Measurements from ENCODE around the gene SLC28A3.

The SLC28A3 gene

DNA sequence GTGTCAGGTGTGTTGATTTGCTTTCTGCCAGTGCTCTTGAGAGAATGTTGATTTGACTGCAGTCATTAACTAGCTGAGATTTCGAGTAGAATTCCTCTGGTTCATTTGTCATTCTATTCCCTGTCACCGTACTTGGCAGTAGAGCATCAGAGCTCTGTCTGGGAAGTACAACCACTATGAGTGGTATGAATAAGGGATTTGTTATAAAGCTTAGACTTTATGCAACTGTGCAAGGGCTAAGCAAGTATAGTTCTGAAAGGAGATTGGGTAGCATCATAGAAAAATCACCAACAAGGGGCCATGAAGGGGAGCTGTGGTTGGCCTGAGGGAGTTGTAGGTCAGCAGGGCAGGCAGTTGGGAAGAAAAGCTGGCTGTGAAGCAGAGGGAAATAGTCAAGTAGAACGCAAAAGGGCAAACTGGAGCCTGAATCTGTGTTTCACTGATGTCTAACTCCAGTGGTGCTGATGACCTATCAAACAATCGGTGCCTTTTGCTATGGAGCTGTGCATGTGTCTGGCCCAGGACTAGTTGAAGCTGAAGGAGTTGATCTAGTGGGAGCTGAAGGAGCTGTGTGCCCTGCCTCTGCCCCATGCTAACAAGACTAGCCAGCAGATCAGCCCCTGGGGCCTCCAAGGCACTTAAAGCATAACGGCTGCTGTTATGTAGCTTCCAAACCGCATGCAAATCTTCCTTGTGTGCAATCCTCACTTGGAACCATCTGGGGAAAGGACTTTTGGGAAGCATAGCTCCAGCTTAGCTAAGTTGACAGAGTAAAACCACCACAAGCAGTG, 110.0 kb downstream of the SLC28A3 start:
- Histone ChIP-seq H3K36me3 (ENCODE audit: low read depth) (no peaks in the 10 kb centered on the region), H3K9me3 (ENCODE audit: severe bottlenecking) (no peaks in the 10 kb centered on the region), H3K27ac (ENCODE audit: poor library complexity, severe bottlenecking) (no peak overlapping the region), H3K4me1 (ENCODE audit: insufficient read depth, poor library complexity, severe bottlenecking) (no peaks in the 10 kb centered on the region), H3K27me3 (ENCODE audit: insufficient read depth, poor library complexity, severe bottlenecking) (no peaks in the 10 kb centered on the region), H3K4me3 (ENCODE audit: severe bottlenecking) (no peak overlapping the region)
- DNase-seq (ENCODE audit: low spot score) (no peak), ATAC-seq (ENCODE audit: low read depth) (no peak)
- TF ChIP-seq, protein P1, sequence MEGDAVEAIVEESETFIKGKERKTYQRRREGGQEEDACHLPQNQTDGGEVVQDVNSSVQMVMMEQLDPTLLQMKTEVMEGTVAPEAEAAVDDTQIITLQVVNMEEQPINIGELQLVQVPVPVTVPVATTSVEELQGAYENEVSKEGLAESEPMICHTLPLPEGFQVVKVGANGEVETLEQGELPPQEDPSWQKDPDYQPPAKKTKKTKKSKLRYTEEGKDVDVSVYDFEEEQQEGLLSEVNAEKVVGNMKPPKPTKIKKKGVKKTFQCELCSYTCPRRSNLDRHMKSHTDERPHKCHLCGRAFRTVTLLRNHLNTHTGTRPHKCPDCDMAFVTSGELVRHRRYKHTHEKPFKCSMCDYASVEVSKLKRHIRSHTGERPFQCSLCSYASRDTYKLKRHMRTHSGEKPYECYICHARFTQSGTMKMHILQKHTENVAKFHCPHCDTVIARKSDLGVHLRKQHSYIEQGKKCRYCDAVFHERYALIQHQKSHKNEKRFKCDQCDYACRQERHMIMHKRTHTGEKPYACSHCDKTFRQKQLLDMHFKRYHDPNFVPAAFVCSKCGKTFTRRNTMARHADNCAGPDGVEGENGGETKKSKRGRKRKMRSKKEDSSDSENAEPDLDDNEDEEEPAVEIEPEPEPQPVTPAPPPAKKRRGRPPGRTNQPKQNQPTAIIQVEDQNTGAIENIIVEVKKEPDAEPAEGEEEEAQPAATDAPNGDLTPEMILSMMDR (IDR thresholded peaks at IDR 0.05; ENCODE audit: poor library complexity, severe bottlenecking), result no peak

DNA sequence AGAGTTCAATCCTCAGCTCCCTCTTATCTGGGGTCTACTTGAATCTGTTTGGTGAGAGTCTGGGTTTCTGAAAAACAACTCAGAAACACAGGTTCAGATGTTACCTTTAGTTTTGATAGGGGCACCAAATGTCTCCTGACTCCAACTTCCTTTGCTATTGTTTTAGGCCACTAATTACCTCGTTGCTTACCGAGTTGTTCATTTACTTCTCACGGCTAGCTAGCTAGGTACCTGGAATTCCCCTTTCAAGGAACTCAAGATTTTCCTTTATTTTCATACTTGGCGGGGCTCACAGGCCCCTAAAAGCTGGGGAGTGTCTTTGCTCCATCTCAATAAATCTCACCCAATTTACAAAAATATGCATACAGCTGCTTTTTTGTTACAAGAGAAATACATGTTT, 111.4 kb downstream of the SLC28A3 start:
- Histone ChIP-seq H3K4me1 (ENCODE audit: insufficient read depth, poor library complexity, severe bottlenecking) (no peaks in the 10 kb centered on the region), H3K27me3 (ENCODE audit: insufficient read depth, poor library complexity, severe bottlenecking) (no peaks in the 10 kb centered on the region), H3K4me3 (ENCODE audit: severe bottlenecking) (no peak overlapping the region), H3K36me3 (ENCODE audit: low read depth) (no peaks in the 10 kb centered on the region), H3K27ac (ENCODE audit: poor library complexity, severe bottlenecking) (no peak overlapping the region), H3K9me3 (ENCODE audit: severe bottlenecking) (no peaks in the 10 kb centered on the region)
- TF ChIP-seq, protein P1 (IDR thresholded peaks at IDR 0.05; ENCODE audit: poor library complexity, severe bottlenecking), result no peak
- ATAC-seq (ENCODE audit: low read depth) (no peak), DNase-seq (ENCODE audit: low spot score) (no peak)

DNA sequence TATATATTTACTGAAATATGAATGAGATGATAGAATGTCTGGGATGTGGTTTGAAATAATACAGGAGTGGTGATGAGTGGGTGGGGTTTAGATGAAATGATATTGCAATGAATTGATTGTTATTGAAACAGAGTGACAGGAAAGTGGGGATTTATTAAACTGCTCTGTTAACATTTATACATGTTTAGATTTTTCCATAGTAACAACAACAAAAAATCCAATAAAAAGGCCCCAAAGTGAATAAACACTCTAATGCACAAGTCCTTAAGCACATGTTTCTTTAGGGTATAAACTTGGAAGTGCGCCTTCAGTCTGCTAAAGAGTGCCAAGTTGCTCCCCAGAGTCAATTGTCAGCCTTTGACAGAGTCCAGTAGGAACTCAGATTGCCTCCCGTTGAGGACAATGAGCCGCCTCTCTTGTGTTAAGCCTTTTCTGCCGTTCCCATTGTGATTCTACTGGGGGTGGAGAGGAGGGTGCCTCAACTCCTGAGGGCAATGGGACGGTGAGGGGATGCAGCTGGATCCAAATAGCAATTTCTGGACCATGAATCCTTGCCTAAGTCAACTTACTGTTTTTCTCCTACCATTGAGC, 112.3 kb downstream of the SLC28A3 start:
- no peak overlapping the region for H3K4me3 ChIP-seq (ENCODE audit: severe bottlenecking)
- no peak overlapping the region for H3K27ac ChIP-seq (ENCODE audit: poor library complexity, severe bottlenecking)
- ATAC-seq (ENCODE audit: low read depth), result no peak
- DNase-seq (ENCODE audit: low spot score), result no peak
- no peaks in the 10 kb centered on the region for H3K4me1 ChIP-seq (ENCODE audit: insufficient read depth, poor library complexity, severe bottlenecking)
- TF ChIP-seq, protein P1 (IDR thresholded peaks at IDR 0.05; ENCODE audit: poor library complexity, severe bottlenecking), result no peak
- H3K36me3 ChIP-seq (ENCODE audit: low read depth), result no peaks in the 10 kb centered on the region
- no peaks in the 10 kb centered on the region for H3K9me3 ChIP-seq (ENCODE audit: severe bottlenecking)
- H3K27me3 ChIP-seq (ENCODE audit: insufficient read depth, poor library complexity, severe bottlenecking), result no peaks in the 10 kb centered on the region

DNA sequence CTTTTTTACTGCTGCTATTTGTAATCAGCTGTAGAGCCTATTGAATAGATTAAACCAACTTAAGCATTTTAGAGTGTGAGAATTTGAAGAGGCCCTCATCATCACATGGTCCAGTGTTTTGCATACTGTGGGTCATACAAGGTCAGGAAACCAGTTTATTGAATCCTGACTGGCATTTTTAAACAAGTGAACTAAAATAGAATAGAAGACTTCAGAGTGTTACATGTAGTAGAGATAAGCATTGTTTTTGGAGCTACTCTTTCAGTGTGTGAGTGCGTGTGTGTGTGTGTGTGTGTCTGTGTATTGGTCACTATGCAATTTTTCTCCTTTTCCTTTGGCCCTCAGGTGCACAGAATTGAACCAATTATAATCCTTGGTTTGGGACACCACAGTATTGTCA, 114.4 kb downstream of the SLC28A3 start:
- TF ChIP-seq, protein P1 (IDR thresholded peaks at IDR 0.05; ENCODE audit: poor library complexity, severe bottlenecking), result no peak
- Histone ChIP-seq H3K27ac (ENCODE audit: poor library complexity, severe bottlenecking) (no peak overlapping the region), H3K9me3 (ENCODE audit: severe bottlenecking) (no peaks in the 10 kb centered on the region), H3K4me3 (ENCODE audit: severe bottlenecking) (no peak overlapping the region), H3K27me3 (ENCODE audit: insufficient read depth, poor library complexity, severe bottlenecking) (no peaks in the 10 kb centered on the region), H3K4me1 (ENCODE audit: insufficient read depth, poor library complexity, severe bottlenecking) (no peaks in the 10 kb centered on the region), H3K36me3 (ENCODE audit: low read depth) (no peaks in the 10 kb centered on the region)
- no peak for DNase-seq (ENCODE audit: low spot score)
- ATAC-seq (ENCODE audit: low read depth), result no peak

Data from RWPE2 (cell line).